HEK293 (cell line): ENCODE data around the gene POFUT2.

Experiments
- CTCF ChIA-PET: fragments of 350-600 bp; formaldehyde crosslinking; extraction: SDS; loops from one replicate; lab custom pipeline; 2021; ENCODE audit warnings: antibody characterized with exemption; lab: Yijun Ruan, JAX
- POLR2A ChIA-PET: fragments of 300-600 bp; formaldehyde crosslinking; extraction: SDS; loops from one replicate; lab custom pipeline; 2020; ENCODE audit warnings: antibody characterized with exemption, inconsistent platforms; lab: Yijun Ruan, JAX
- H3K27ac ChIP-seq: fragments of 200-500 bp; sonication (Bioruptor generic); 2 replicates; pipeline ENCODE4 v1.5.1; 2014; ENCODE audit warnings: low read depth, low read length, control low read depth, inconsistent platforms; ENCODE audit errors: extremely low read depth
- H3K36me3 ChIP-seq, 2 experiments: fragments of 200-500 bp in 1 of 2; sonication (Bioruptor generic) in 1 of 2; 1 replicate in 1 of 2; 2 replicates in 1 of 2; pipeline ENCODE4 v1.5.1; 2014 to 2017; ENCODE audit warnings: inconsistent platforms in 2 of 2, low read length in 2 of 2; ENCODE audit not compliant: control insufficient read depth in 2 of 2, insufficient read depth in 1 of 2
- H3K4me1 ChIP-seq: fragments of 200-500 bp; sonication (Bioruptor generic); 2 replicates; pipeline ENCODE4 v1.5.1; 2014; ENCODE audit warnings: mild to moderate bottlenecking, low read length, inconsistent platforms; ENCODE audit not compliant: control insufficient read depth, insufficient read depth
- H3K4me3 ChIP-seq: 2 replicates; pipeline ENCODE4 v1.5.1; 2011; ENCODE audit warnings: low read depth, mild to moderate bottlenecking, control low read depth, low read length, moderate library complexity
- H3K9me3 ChIP-seq: fragments of 200-500 bp; sonication (Bioruptor generic); 2 replicates; pipeline ENCODE4 v1.5.1; 2014; ENCODE audit warnings: low read depth, low read length, inconsistent platforms; ENCODE audit not compliant: control insufficient read depth, insufficient read depth
- BCL11B ChIP-seq: fragments of 450-650 bp; formaldehyde crosslinking; IDR thresholded peaks from 2 replicates; pipeline ENCODE4 v1.5.1; 2016; ENCODE audit warnings: low read depth, missing biosample characterization, missing genetic modification characterization
- MZF1 ChIP-seq: fragments of 450-650 bp; formaldehyde crosslinking; IDR thresholded peaks from 2 replicates; pipeline ENCODE4 v1.5.1; 2017; ENCODE audit warnings: missing biosample characterization, missing genetic modification characterization, borderline replicate concordance
- SALL2 ChIP-seq: fragments of 450-650 bp; formaldehyde crosslinking; IDR thresholded peaks from 2 replicates; pipeline ENCODE4 v1.5.0; 2017; ENCODE audit warnings: missing biosample characterization, mild to moderate bottlenecking, missing genetic modification characterization, borderline replicate concordance
- SCRT1 ChIP-seq: fragments of 450-650 bp; formaldehyde crosslinking; IDR thresholded peaks from 2 replicates; pipeline ENCODE4 v1.5.1; 2016; ENCODE audit warnings: missing biosample characterization, missing genetic modification characterization, borderline replicate concordance
- ZBTB1 ChIP-seq: fragments of 450-650 bp; formaldehyde crosslinking; IDR thresholded peaks from 2 replicates; pipeline ENCODE4 v1.5.1; 2016; ENCODE audit warnings: missing biosample characterization, missing genetic modification characterization
- ZBTB17 ChIP-seq: fragments of 450-650 bp; formaldehyde crosslinking; IDR thresholded peaks from 2 replicates; pipeline ENCODE4 v1.5.1; 2016; ENCODE audit warnings: missing biosample characterization, missing genetic modification characterization
- ZNF155 ChIP-seq: fragments of 450-650 bp; formaldehyde crosslinking; IDR thresholded peaks from 2 replicates; pipeline ENCODE4 v1.5.1; 2016; ENCODE audit warnings: missing biosample characterization, missing genetic modification characterization
- ZNF350 ChIP-seq: fragments of 450-650 bp; formaldehyde crosslinking; IDR thresholded peaks from 2 replicates; pipeline ENCODE4 v1.5.0; 2017; ENCODE audit warnings: missing biosample characterization, mild to moderate bottlenecking, missing genetic modification characterization
- ZNF366 ChIP-seq: fragments of 450-650 bp; formaldehyde crosslinking; conservative IDR thresholded peaks from 2 replicates; pipeline ENCODE4 v1.5.1; 2016; ENCODE audit warnings: missing biosample characterization, missing genetic modification characterization
- ZNF555 ChIP-seq: fragments of 450-650 bp; formaldehyde crosslinking; conservative IDR thresholded peaks from 2 replicates; pipeline ENCODE4 v1.5.1; 2017; ENCODE audit warnings: missing biosample characterization, mild to moderate bottlenecking, missing genetic modification characterization, inconsistent platforms
- ZNF621 ChIP-seq: fragments of 450-650 bp; formaldehyde crosslinking; IDR thresholded peaks from 2 replicates; pipeline ENCODE4 v1.5.1; 2017; ENCODE audit warnings: missing biosample characterization, missing genetic modification characterization
- ZXDB ChIP-seq: fragments of 450-650 bp; formaldehyde crosslinking; IDR thresholded peaks from 2 replicates; pipeline ENCODE4 v1.5.1; 2016; ENCODE audit warnings: missing biosample characterization, missing genetic modification characterization
- TF ChIP-seq, protein P1 (sequence below): sonication (generic); formaldehyde crosslinking; IDR thresholded peaks from 2 replicates; pipeline ENCODE4 v1.8.1; 2022; ENCODE audit warnings: mild to moderate bottlenecking, moderate library complexity, missing genetic modification reagents
- TF ChIP-seq, protein P2 (sequence below): fragments of 450-650 bp; formaldehyde crosslinking; IDR thresholded peaks from 2 replicates; pipeline ENCODE4 v1.5.1; 2016; ENCODE audit warnings: missing biosample characterization, missing genetic modification characterization
- TF ChIP-seq, protein P3 (sequence below): fragments of 450-650 bp; formaldehyde crosslinking; IDR thresholded peaks from 2 replicates; pipeline ENCODE4 v1.5.1; 2017; ENCODE audit warnings: missing biosample characterization, missing genetic modification characterization
- TF ChIP-seq, protein P4 (sequence below): fragments of 450-650 bp; formaldehyde crosslinking; IDR thresholded peaks from 2 replicates; pipeline ENCODE4 v1.5.1; 2016; ENCODE audit warnings: missing biosample characterization, missing genetic modification characterization
- TF ChIP-seq, protein P5 (sequence below): fragments of 450-650 bp; formaldehyde crosslinking; IDR thresholded peaks from 2 replicates; pipeline ENCODE4 v1.5.1; 2016; ENCODE audit warnings: missing biosample characterization, missing genetic modification characterization

POFUT2 gene

DNA sequence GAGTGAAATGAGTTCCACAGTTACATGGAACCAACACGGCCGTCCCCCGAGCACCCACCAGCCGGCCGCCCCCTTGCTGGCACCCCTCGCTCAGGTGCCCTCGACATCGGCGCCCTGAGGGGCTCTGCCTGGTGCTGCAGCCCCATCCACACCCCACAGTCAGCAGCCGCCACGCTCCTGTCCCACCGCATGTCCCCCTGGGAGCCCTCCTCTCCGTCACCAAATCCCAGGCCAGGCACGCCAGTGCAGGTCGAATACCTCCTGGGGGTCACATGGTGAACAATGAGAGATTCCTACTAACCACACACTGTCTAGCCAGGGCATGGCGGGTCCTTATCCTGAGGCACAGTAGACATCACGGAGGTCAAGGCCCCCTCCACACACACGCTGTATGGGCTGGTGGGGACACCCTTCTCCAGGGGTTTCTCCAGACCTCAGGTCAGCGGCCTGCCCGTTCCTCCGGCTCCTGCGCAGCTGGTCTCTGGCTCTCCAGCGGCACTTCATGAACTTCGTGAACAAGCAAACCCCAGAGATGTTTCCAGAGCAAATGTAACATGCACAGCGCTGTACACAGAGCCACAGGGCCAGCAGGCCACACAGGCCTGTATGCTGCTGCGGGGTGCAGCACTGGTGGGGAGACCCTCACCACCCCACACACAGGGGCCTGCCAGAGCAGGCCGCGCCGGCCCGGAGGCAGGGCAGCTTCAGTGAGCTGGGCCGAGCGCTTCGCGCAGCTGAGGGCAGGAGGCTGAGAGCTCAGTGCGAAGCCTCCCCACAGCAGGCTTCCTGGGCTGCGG, 21.8 kb downstream of the POFUT2 start:
- Histone ChIP-seq H3K27ac (no peak overlapping the region), H3K9me3 (no peaks in the 10 kb centered on the region), H3K4me1 (no peaks in the 10 kb centered on the region), H3K36me3 (peaks cover 6 to 64% of the 10 kb centered on the region in 2 experiments), H3K4me3 (no peak overlapping the region)
- ChIA-PET POLR2A (no interaction called here), CTCF (interaction anchor here (0.7 kb wide), 1 partner anchor 127 kb away, joined by 5 read pairs; no protein-coding TSS in a partner anchor)
- TF ChIP-seq, protein P1, sequence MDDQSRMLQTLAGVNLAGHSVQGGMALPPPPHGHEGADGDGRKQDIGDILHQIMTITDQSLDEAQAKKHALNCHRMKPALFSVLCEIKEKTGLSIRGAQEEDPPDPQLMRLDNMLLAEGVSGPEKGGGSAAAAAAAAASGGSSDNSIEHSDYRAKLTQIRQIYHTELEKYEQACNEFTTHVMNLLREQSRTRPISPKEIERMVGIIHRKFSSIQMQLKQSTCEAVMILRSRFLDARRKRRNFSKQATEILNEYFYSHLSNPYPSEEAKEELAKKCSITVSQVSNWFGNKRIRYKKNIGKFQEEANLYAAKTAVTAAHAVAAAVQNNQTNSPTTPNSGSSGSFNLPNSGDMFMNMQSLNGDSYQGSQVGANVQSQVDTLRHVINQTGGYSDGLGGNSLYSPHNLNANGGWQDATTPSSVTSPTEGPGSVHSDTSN (CRISPR knock-in tag): no peak
- TF ChIP-seq, protein P2, sequence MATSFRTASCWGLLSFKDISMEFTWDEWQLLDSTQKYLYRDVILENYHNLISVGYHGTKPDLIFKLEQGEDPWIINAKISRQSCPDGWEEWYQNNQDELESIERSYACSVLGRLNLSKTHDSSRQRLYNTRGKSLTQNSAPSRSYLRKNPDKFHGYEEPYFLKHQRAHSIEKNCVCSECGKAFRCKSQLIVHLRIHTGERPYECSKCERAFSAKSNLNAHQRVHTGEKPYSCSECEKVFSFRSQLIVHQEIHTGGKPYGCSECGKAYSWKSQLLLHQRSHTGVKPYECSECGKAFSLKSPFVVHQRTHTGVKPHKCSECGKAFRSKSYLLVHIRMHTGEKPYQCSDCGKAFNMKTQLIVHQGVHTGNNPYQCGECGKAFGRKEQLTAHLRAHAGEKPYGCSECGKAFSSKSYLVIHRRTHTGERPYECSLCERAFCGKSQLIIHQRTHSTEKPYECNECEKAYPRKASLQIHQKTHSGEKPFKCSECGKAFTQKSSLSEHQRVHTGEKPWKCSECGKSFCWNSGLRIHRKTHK (tag by site-specific recombination): no peak
- TF ChIP-seq, protein P3, sequence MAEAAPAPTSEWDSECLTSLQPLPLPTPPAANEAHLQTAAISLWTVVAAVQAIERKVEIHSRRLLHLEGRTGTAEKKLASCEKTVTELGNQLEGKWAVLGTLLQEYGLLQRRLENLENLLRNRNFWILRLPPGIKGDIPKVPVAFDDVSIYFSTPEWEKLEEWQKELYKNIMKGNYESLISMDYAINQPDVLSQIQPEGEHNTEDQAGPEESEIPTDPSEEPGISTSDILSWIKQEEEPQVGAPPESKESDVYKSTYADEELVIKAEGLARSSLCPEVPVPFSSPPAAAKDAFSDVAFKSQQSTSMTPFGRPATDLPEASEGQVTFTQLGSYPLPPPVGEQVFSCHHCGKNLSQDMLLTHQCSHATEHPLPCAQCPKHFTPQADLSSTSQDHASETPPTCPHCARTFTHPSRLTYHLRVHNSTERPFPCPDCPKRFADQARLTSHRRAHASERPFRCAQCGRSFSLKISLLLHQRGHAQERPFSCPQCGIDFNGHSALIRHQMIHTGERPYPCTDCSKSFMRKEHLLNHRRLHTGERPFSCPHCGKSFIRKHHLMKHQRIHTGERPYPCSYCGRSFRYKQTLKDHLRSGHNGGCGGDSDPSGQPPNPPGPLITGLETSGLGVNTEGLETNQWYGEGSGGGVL (tag by site-specific recombination): no peak
- no peak for TF ChIP-seq ZNF621
- no peak for TF ChIP-seq ZXDB
- no peak for TF ChIP-seq ZNF155
- TF ChIP-seq ZNF555 (tag by site-specific recombination): no peak
- TF ChIP-seq SCRT1: no peak
- no peak for TF ChIP-seq ZNF350
- TF ChIP-seq, protein P4, sequence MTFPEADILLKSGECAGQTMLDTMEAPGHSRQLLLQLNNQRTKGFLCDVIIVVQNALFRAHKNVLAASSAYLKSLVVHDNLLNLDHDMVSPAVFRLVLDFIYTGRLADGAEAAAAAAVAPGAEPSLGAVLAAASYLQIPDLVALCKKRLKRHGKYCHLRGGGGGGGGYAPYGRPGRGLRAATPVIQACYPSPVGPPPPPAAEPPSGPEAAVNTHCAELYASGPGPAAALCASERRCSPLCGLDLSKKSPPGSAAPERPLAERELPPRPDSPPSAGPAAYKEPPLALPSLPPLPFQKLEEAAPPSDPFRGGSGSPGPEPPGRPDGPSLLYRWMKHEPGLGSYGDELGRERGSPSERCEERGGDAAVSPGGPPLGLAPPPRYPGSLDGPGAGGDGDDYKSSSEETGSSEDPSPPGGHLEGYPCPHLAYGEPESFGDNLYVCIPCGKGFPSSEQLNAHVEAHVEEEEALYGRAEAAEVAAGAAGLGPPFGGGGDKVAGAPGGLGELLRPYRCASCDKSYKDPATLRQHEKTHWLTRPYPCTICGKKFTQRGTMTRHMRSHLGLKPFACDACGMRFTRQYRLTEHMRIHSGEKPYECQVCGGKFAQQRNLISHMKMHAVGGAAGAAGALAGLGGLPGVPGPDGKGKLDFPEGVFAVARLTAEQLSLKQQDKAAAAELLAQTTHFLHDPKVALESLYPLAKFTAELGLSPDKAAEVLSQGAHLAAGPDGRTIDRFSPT (tag by site-specific recombination): no peak
- TF ChIP-seq, protein P5, sequence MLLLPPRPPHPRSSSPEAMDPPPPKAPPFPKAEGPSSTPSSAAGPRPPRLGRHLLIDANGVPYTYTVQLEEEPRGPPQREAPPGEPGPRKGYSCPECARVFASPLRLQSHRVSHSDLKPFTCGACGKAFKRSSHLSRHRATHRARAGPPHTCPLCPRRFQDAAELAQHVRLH (tag by site-specific recombination): no peak
- TF ChIP-seq ZBTB17 (tag by site-specific recombination): no peak
- no peak for TF ChIP-seq MZF1 (tag by site-specific recombination)
- no peak for TF ChIP-seq ZBTB1
- TF ChIP-seq BCL11B: no peak

DNA sequence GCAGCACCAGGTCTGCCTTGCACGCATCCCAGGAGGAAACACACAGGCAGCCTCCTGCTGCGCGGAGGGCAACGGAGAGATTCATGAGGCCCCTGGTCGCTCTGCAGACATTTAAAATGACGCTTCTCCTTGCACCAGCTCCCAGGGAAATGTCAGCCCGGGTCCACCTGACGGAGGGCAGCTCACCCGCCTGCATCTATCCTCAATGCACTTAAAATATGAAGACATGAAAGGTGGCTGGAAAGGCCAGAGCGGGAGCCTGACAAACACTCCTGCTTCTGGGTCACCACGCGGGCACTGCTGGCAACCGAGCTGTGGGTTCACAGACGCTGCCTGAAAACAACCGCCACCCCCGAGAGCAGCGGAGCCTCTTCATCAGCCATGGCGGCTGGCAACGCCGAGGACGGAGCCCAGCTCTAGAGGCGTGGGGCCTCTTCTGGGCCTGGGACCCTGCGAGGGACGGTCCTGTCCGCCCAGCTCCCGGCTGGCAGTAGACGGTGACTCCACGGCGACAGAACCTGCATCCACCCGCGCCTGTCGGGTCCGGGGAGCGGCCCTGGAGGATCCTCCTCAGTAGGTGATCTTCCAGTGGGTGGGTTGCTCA, 22.7 kb downstream of the POFUT2 start:
- H3K4me3 ChIP-seq: no peak overlapping the region
- H3K4me1 ChIP-seq: no peaks in the 10 kb centered on the region
- POLR2A ChIA-PET: no interaction called here
- CTCF ChIA-PET: no interaction called here
- peaks cover 1 to 54% of the 10 kb centered on the region in 2 experiments for H3K36me3 ChIP-seq
- no peak overlapping the region for H3K27ac ChIP-seq
- TF ChIP-seq ZNF366 (tag by site-specific recombination): no peak
- TF ChIP-seq, protein P2 (tag by site-specific recombination): no peak
- no peak for TF ChIP-seq SALL2 (tag by site-specific recombination)
- TF ChIP-seq, all 188 proteins: peak for 0
- no peaks in the 10 kb centered on the region for H3K9me3 ChIP-seq
